Fibroblast of lung (primary cell): ENCODE measurements around the gene ZSCAN9. TPM values are rescaled to one million over a fixed set of nuclear protein-coding genes. Genes with fewer than 3 reads are reported as not detected.

ENCODE experiments used
- DNase-seq, 2 donors: peaks; one replicate each; pipeline versions ENCODE4 v3.0.0 to v3.0.0-alpha.2; 2010; ENCODE audit warnings: low read depth in 2 of 2
- H2AFZ ChIP-seq: 2 replicates; pipeline ENCODE4 v1.5.1; 2012; ENCODE audit warnings: low read length, control low read depth, inconsistent platforms
- H3K27ac ChIP-seq: 2 replicates; pipeline ENCODE4 v1.5.1; 2011; ENCODE audit warnings: low read length, control low read depth; ENCODE audit not compliant: insufficient read depth
- H3K27me3 ChIP-seq: 2 replicates; pipeline ENCODE4 v1.5.1; 2011; ENCODE audit warnings: mild to moderate bottlenecking, low read length; ENCODE audit not compliant: control insufficient read depth, insufficient read depth
- H3K36me3 ChIP-seq: 2 replicates; pipeline ENCODE4 v1.5.1; 2011; ENCODE audit warnings: low read length; ENCODE audit not compliant: control insufficient read depth, insufficient read depth
- H3K4me1 ChIP-seq: 2 replicates; pipeline ENCODE4 v1.5.1; 2011; ENCODE audit warnings: low read length; ENCODE audit not compliant: control insufficient read depth, insufficient read depth; ENCODE audit errors: extremely low read depth
- H3K4me2 ChIP-seq: 2 replicates; pipeline ENCODE4 v1.5.1; 2011; ENCODE audit warnings: low read length, control low read depth; ENCODE audit not compliant: insufficient read depth; ENCODE audit errors: extremely low read depth
- H3K4me3 ChIP-seq, 4 experiments: fragments of 200-600 bp in 1 of 4; sonication (generic) in 1 of 4; replicated peaks in 1 of 4; 2 replicates each; pipeline ENCODE4 v1.5.1; 2011 to 2016; ENCODE audit warnings: low read length in 4 of 4, low read depth in 3 of 4, mild to moderate bottlenecking in 3 of 4, control low read depth in 2 of 4, inconsistent platforms in 1 of 4, mixed read lengths in 1 of 4; ENCODE audit not compliant: insufficient read depth in 1 of 4; ENCODE audit errors: control extremely low read depth in 1 of 4
- H3K79me2 ChIP-seq: 2 replicates; pipeline ENCODE4 v1.5.1; 2012; ENCODE audit warnings: mild to moderate bottlenecking, low read length, inconsistent platforms; ENCODE audit not compliant: control insufficient read depth, insufficient read depth
- H3K9ac ChIP-seq: 2 replicates; pipeline ENCODE4 v1.5.1; 2011; ENCODE audit warnings: mild to moderate bottlenecking, low read length, control low read depth; ENCODE audit not compliant: insufficient read depth
- H3K9me3 ChIP-seq: 2 replicates; pipeline ENCODE4 v1.5.1; 2012; ENCODE audit warnings: low read depth, low read length; ENCODE audit not compliant: control insufficient read depth, insufficient read depth
- H4K20me1 ChIP-seq: 2 replicates; pipeline ENCODE4 v1.5.1; 2011; ENCODE audit warnings: low read length; ENCODE audit not compliant: control insufficient read depth, insufficient read depth; ENCODE audit errors: extremely low read depth
- EZH2 ChIP-seq: IDR thresholded peaks from 2 replicates; pipeline ENCODE4 v1.5.1; 2012; ENCODE audit warnings: low read length, control low read depth, mild to moderate bottlenecking; ENCODE audit errors: missing control alignments
- polyA plus RNA-seq, 2 donors: library from polyadenylated mRNA; depleted of rRNA in 1 of 2; stranded (reverse) in 1 of 2; unstranded in 1 of 2; fragments of >200 nt; gene quantifications; 2 replicates each; pipeline ENCODE4 v1.2.1, GENCODE V29; 2011 to 2012; ENCODE audit warnings: missing spikeins in 1 of 2
- total RNA-seq: library from RNA; depleted of rRNA; stranded (reverse); fragments of >200 nt; gene quantifications from 2 replicates; pipeline ENCODE4 v1.2.1, GENCODE V29; 2014
- TF ChIP-seq, protein P1 (sequence below), 2 donors: IDR thresholded peaks in 1 of 2; conservative IDR thresholded peaks in 1 of 2; 1 replicate in 1 of 2; 2 replicates in 1 of 2; pipeline ENCODE4 v1.5.1; 2011 to 2012; ENCODE audit warnings: low read length in 2 of 2, control low read depth in 1 of 2, inconsistent platforms in 1 of 2, low read depth in 1 of 2, mild to moderate bottlenecking in 1 of 2

The ZSCAN9 gene
- total and polyA plus RNA-seq, 2 donors (not counting 1 experiment from before 2014, with no cell fraction given), result 11.3 to 11.6 TPM

DNA sequence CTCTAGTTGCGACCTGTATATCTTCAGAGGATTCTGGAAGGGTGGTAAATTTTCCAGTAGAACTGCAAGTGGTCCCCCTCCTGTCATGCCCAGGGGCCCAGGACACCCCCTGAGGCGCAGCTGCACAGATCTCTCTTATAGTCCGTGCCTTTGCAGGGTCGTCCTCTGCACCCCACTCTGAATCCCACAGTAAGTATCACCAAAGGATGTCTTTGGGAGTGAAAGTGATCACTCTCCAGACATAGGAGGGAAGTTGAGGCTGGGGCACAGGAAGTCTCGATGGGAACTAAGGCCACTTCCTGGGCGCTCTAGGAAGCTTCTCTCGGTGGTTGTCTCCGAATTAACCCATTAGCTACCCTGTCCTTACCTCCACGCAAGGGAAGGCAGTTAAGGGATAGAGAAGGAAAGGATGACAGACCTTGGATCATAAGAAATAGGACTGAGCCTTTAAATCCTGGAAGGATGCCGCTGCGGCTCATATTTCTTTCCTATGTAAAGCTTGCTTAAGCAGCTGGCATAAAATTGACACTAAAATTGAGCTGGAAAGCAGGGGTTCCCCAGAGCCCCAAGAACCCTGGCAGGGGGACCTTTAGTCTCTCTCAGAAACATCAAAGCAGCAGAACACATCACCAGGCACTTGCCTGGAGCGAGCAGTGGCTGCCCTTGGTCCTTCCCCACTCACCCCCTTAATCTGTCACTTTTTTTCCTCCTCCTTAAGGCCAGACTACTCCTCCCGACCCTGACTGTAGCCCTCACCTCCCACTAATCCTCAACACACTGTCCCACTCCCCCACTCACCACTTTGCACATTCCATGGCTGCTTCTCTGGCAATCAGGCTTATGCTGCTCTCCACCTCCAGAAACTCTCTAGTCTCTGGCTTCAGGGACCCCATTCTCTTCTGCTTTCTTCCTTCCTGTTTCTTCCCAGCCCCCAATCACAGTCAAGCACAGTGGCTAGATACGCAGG, 27.2 kb downstream of the ZSCAN9 start, which contains the start of gene ZKSCAN4:
Gene ZKSCAN4 (minus strand): TSS at position 261 of the 967 bp plus-strand sequence. CDS start 289 bp downstream, outside the sequence.
- no peaks in the 10 kb centered on the region for H3K9me3 ChIP-seq
- TF ChIP-seq, protein P1, sequence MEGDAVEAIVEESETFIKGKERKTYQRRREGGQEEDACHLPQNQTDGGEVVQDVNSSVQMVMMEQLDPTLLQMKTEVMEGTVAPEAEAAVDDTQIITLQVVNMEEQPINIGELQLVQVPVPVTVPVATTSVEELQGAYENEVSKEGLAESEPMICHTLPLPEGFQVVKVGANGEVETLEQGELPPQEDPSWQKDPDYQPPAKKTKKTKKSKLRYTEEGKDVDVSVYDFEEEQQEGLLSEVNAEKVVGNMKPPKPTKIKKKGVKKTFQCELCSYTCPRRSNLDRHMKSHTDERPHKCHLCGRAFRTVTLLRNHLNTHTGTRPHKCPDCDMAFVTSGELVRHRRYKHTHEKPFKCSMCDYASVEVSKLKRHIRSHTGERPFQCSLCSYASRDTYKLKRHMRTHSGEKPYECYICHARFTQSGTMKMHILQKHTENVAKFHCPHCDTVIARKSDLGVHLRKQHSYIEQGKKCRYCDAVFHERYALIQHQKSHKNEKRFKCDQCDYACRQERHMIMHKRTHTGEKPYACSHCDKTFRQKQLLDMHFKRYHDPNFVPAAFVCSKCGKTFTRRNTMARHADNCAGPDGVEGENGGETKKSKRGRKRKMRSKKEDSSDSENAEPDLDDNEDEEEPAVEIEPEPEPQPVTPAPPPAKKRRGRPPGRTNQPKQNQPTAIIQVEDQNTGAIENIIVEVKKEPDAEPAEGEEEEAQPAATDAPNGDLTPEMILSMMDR (conservative IDR thresholded peaks at IDR 0.05 in 1 of 2, IDR thresholded peaks at IDR 0.05 in 1 of 2; ENCODE audit: low read depth in 1 of 2, low read length in 2 of 2), result no peak
- no peak for TF ChIP-seq EZH2

DNA sequence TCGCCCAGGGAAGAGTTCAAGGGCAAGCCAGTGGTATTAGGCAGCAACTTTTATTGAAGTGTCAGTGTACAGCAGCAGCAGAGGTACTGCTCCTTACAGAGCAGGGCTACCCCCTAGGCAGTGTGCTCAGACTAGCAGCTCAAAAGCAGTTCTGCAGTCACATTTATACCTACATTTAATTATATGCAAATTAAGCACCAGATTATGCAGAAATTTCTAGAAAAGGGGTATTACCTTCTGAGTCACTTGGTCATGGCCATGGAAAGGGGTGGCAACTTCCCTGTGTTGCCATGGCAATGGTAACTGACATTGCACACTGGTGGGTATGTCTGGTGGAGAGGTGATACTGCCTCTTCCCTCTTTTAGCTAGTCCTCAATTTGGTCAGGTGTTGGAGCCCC, 29.0 kb downstream of the ZSCAN9 start:
- Histone ChIP-seq H3K4me1 (peaks cover 3% of the 10 kb centered on the region), H3K27ac (no peak overlapping the region), H4K20me1 (no peaks in the 10 kb centered on the region), H3K9me3 (no peaks in the 10 kb centered on the region), H3K79me2 (peaks cover 10% of the 10 kb centered on the region), H3K9ac (no peak overlapping the region), H3K27me3 (no peaks in the 10 kb centered on the region), H2AFZ (no peak overlapping the region), H3K36me3 (no peaks in the 10 kb centered on the region), H3K4me3 (no peak overlapping the region), H3K4me2 (no peak overlapping the region)
- DNase-seq, result no peak
- TF ChIP-seq, protein P1 (conservative IDR thresholded peaks at IDR 0.05 in 1 of 2, IDR thresholded peaks at IDR 0.05 in 1 of 2; ENCODE audit: low read depth in 1 of 2, low read length in 2 of 2), result no peak
- TF ChIP-seq EZH2, result no peak

More for the DNA sequence above, 27.2 kb downstream of the ZSCAN9 start, which contains the start of gene ZKSCAN4:
- peaks cover 1% of the 10 kb centered on the region for H3K36me3 ChIP-seq
- H4K20me1 ChIP-seq, result no peaks in the 10 kb centered on the region
- DNase-seq, result peak; percentile 91 to 95
- H3K4me3 ChIP-seq, result peak within 1 kb of the TSS; percentile 86 to 94 (median 88)
- H2AFZ ChIP-seq, result peak within 1 kb of the TSS; percentile 96
- H3K9ac ChIP-seq, result peak within 1 kb of the TSS; percentile 76
- peaks cover 3% of the 10 kb centered on the region for H3K4me1 ChIP-seq
- no peaks in the 10 kb centered on the region for H3K27me3 ChIP-seq
- peak within 1 kb of the TSS; percentile 87 for H3K4me2 ChIP-seq
- H3K79me2 ChIP-seq, result peaks cover 10% of the 10 kb centered on the region
- peak within 1 kb of the TSS; percentile 11 for H3K27ac ChIP-seq

DNA sequence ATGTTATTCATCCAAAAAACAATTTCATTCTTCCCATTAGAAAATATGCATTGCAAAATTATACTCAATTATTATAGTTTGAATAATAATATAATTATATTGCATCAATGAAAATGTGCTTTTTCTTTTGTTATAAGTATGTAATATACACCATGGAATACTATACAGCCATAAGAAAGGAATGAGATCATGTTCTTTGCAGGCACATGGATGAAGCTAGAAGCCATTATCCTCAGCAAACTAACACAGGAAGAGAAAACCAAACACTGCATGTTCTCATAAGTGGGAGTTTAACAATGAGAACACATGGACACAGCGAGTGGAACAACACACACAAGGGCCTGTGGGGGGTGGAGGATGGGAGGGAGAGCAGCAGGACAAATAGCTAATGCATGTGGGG, 32.0 kb downstream of the ZSCAN9 start:
- Histone ChIP-seq H3K4me2 (no peak overlapping the region), H2AFZ (no peak overlapping the region), H3K4me3 (no peak overlapping the region), H3K9ac (no peak overlapping the region), H3K36me3 (no peaks in the 10 kb centered on the region), H3K27ac (no peak overlapping the region), H3K9me3 (no peaks in the 10 kb centered on the region), H3K79me2 (no peaks in the 10 kb centered on the region), H3K4me1 (peaks cover 3% of the 10 kb centered on the region), H4K20me1 (no peaks in the 10 kb centered on the region), H3K27me3 (no peaks in the 10 kb centered on the region)
- DNase-seq, result no peak
- TF ChIP-seq, protein P1 (conservative IDR thresholded peaks at IDR 0.05 in 1 of 2, IDR thresholded peaks at IDR 0.05 in 1 of 2; ENCODE audit: low read depth in 1 of 2, low read length in 2 of 2), result no peak
- no peak for TF ChIP-seq EZH2
